NOMO-1 (cell line): Measurements from ENCODE around the gene RIC8B.

Experiments
- DNase-seq, 2 experiments: peaks; one replicate each; lab custom pipeline; 2025; ENCODE audit not compliant: unreplicated experiment in 2 of 2; lab: John Stamatoyannopoulos, UW

RIC8B gene

DNA sequence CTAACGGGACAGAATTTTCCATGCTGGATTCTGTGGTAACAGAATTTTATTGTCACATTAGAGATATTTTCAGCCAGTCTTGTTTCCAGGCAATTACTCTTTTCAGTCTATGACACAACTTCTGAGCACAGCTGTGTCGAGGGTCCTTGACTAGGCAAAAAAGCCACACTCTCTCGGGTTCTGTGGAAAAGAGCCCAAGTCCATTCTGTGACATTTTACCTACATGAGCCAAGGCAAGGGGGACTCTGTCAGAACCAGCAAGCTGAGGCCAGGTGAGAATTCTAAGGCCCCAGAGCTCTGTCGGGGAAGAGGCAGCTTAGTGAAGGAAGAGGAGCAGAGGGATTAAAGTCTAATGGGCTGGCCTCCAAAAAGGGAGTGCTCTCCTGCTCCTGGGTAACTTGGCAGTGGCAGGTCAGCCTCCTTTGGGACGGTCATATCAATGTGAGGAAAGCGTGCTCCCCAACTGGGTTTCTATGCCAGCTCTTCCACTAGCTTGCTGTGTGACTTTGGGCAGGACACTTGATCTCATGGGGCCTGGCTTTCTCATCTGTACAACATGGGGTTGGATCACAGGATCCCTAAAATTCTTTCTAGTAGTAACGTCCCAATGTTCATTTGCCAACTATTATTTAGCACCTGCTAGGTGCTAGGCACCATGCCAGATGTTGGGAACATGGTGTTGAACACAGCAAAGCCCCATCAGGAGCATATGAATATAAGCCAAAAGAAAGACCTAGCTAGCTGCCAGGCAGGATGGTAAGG lies 16.0 kb upstream of the RIC8B start:
- DNase-seq: no peak

DNA sequence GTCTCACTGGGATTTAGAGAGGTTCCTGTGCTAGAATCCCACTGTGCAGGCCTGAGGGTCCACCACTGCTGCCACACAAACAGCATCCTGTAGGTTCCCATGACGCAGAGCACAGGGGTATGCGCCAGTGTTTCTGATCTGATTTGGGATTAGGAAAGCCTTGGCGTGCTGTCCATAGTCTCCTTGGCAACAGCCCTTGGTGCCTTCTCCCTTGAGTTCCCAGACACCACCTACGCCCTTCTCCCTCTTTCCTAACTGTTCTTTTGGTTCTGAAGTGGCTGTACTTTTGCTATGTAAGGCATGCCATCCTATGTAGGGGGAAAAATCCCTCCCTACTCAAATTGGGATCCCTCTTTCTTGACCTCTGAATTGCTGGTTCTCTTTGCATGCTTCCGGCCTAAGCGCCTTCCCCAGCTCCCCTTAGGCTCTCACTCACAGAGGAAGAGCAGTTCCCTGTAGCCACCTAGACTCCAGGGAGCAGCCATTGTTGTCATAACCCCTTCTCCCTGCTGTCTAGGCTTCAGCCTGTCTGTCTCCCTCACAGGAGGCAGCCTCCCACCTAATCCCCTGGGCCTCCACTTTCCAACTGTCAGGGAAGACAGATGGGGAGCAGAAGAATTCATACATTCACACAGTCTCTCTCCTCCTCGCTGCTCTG lies 14.8 kb upstream of the RIC8B start:
- no peak for DNase-seq

DNA sequence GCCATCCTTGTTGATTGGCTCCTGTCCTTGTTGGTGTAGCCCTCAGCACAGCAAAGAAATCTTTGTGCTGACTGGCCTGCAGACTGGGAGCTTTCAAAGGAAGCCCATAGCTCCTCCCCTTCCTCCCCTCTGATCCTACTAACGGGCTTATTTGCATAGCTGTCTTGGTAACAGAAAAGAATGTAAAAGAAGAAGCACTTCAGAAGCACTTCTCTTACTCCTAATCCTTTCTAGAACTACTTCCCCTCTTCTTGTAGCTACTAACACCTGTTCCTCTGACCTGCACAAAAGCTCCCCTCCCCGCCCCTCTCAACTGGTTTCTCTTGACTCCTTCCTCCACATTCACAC lies 14.3 kb upstream of the RIC8B start:
- peak; percentile 44 to 90 for DNase-seq

GRCh38 chr12:106764220-106764619 lies 10.3 kb upstream of the RIC8B start:
- DNase-seq: no peak

GRCh38 chr12:106764738-106765137 lies 9.7 kb upstream of the RIC8B start:
- no peak for DNase-seq

DNA sequence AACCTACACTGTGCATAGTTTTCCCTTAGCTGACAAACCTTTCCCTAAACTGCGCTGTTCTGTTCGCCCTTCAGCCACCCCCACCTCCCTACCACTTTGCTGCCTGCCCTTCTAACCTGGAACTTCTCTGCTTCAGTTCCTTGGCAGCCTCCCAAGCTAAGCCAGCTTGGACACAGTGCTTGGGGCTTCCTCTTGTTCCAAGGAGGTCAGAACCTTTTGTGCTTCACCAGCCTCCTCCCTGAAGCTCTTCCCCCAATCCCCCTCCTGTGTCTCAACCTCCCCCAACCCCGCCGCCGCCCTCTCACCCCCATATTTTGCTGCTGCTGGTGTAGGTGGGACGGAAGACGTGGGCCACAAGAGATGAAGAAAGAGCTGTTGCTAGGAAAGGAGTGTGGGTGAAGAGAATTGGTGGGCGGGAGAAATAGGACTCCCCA lies 8.1 kb upstream of the RIC8B start:
- DNase-seq: no peak

GRCh38 chr12:106767206-106767605 lies 7.3 kb upstream of the RIC8B start:
- no peak for DNase-seq

DNA sequence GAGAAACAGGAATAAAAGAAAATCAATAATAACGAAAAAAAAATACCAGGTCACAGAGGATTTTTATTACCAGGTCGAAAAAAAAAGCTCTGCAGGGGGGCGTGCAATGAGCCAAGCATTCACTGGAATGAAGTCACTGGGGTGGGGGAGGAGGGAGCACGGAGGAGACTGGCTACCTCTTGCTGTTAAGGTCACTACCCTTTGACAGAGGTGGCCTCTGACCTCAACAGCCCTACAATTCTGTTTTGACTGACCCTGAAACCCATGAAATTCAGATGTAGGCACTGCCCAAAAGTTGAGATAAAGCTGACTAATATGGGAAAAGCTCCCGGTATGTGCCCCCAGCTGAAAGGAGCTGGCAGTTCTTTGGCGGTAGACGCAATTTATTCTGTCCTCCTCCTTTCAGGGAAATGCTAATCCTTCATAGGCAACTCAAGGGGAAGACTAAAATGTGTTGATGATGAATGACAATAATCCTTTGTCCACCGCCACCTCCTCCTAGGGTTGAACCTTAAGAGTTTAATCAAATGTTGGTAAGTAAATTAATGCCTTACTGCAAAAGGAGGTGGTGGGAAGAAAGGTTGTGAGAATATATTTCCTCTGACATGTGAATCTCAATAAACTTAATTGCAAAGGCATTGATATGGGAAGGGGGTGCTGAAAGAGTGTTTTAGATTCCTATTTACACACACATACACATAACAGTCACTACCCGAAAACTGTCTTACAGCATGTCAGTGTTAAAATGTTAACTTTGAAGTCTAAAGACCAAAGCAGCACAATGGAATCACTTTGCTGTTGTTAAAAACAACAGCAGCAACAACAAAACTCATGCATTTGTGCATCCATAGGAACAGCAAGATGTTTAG lies 6.3 kb upstream of the RIC8B start:
- DNase-seq: no peak

GRCh38 chr12:106769078-106769477 lies 5.4 kb upstream of the RIC8B start:
- DNase-seq: no peak

DNA sequence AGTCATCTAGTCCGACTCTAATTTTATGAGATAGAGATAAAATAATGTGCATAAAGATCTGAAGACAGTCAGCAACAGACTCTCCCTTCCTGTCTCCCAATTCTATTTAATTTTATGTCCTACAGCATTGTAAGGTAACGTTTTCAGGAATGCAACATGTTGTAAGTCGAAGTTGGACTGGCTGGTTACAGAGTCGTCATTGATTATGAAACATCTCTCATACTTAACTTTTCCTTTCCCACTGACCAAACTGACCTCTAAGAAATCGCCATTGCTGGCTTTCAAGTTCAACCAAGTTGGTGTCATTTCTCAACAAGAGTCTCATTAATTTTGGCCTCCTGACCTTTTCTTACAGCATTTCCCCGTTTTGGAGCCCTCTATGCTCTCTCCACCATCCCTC lies 4.9 kb upstream of the RIC8B start:
- DNase-seq: no peak

- no peak for DNase-seq
These were observed 3.1 kb upstream of the RIC8B start for GRCh38 chr12:106771425-106771824.

DNA sequence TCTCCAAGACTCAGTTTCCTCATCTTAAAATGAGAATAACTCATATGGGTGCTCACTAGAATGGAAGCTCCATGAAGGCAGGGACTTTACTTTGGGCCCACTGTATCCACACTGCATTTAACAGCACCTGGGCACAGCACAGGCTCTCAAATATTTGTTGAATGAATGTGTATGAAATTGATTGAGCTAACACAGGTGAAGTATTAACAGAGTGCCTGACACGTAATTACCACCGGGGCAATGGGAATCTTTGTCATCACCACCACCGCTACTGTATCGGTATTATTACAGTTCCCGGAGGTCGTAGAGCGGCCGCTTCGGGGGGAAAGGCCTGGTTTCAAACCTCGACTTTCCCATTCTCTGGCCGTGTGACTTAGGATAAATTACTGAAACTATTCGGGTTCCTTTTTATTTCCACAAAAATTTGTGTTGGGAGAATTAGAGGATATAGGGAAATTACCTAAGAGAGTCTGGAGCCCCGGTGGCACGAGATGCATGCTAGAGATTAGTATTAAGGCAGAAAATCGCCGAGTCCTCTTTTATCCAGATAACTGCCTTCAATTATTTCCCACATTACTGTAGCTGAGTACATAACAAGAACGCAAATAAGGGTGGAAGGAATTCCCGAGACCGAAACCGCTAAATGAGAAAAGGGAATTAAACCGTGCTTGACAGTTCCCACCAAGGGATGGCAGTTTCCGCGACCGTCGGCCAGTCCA lies 1.0 kb upstream of the RIC8B start:
- DNase-seq: no peak

DNA sequence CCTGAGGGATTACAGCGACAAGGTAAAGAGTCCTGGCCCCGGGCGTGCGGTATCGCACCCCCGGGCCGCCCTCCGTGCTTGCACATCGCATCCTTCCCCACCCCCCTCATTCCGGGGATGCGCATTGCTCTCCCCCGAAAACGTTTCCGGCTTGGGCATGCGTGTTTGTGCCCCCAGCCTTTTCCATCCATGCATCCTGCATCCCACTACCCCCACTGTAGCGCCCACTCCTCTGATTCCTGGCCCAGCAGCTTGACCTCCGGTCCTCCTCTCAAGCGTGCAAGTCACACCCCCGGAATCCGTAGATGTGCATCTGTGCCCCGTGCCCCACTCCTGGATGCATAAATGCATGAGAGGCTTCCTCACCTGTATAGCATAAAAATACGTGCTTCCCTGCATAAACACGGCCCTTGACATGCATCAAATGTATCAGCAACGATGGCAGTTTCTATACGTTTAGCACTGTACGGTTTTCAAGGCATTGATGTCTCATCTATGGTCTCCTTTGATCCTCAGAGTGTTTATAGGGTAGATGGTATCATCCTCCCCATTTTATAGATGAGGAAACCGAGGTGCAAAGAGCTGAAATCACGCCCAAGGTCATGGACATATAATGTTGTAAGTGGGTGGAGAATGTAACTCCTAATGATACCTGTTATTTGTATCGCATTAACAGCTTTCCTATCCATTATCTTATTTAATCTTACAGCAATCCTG lies 484 bp downstream of the RIC8B start:
- DNase-seq: no peak

DNA sequence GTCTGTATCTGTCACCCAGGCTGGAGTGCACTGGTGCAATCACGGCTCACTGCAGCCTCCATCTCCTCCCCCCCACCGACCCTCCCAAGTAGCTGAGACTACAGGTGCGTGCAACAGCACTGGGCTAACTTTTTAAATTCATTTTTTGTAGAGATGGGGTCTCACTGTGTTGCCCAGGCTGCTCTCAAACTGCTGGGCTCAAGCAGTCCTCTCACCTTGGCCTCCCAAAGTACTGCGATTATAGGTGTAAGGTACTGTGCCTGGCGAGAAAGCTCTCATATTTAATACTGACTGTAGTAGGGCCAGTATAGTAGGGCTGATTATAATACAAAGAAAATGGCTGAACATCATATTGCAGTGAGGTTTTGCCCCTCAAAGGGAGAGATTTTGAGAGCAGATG lies 2.4 kb downstream of the RIC8B start:
- no peak for DNase-seq

GRCh38 chr12:106780010-106780631 lies 5.6 kb downstream of the RIC8B start:
- DNase-seq: no peak

- DNase-seq: no peak
These were observed 8.1 kb downstream of the RIC8B start for GRCh38 chr12:106782619-106783018.

DNA sequence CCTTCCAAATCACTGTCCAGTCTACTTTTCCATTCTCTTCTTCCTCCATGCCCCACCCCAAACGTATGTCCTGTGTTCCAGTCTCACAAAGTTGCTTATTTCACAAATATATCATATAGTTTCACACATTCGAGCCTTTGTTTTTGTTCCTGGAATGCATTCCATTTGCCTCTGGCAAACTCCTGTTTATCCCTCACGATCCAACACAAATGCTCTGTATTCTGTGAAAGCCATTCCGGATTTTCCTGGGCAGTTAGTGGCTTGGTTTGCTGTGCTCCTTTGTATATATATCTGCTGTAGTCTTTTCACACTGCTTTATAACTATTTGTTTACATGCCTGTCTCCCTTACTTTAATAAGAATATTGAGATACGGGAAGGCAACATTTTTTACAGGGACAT lies 9.0 kb downstream of the RIC8B start:
- DNase-seq: no peak

GRCh38 chr12:106790020-106790419 lies 15.5 kb downstream of the RIC8B start:
- DNase-seq: no peak

GRCh38 chr12:106791531-106791930 lies 17.0 kb downstream of the RIC8B start:
- DNase-seq: no peak

DNA sequence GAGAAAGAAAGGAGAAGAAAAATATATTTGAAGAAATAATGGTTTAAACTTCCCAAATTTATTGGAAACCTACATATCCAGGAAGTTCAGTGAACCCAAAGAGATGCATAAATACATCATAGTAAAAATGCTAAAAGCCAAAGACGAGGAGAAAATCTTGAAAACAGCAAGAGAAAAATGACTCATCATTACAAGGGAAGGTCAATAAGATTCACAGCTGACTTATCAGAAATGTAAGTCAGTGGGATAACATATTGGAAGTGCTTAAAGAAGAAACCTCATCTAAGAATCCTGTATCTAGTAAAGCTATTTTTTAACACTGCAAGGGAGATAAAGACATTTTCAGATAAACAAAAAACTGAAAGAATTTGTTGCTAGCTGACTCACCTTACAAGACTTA lies 19.9 kb downstream of the RIC8B start:
- no peak for DNase-seq
